Osteocyte (in vitro differentiated cells): ENCODE data around the gene SERPINB8. TPM values are rescaled to one million over a fixed set of nuclear protein-coding genes. Genes with fewer than 3 reads are reported as not detected.

Source experiments
- DNase-seq: peaks from one replicate; pipeline ENCODE4 v3.0.0; 2021; ENCODE audit warnings: mixed read lengths; ENCODE audit not compliant: unreplicated experiment; ENCODE audit errors: extremely low spot score
- H3K27ac Mint-ChIP-seq: one replicate; pipeline ENCODE4 v1.8.0; 2021; ENCODE audit warnings: mild to moderate bottlenecking, mixed read lengths; ENCODE audit not compliant: unreplicated experiment
- H3K27me3 Mint-ChIP-seq: one replicate; pipeline ENCODE4 v1.8.0; 2021; ENCODE audit warnings: mixed read lengths; ENCODE audit not compliant: unreplicated experiment
- H3K36me3 Mint-ChIP-seq: one replicate; pipeline ENCODE4 v1.8.0; 2021; ENCODE audit warnings: mixed read lengths; ENCODE audit not compliant: unreplicated experiment
- H3K4me1 Mint-ChIP-seq: one replicate; pipeline ENCODE4 v1.8.0; 2021; ENCODE audit warnings: mixed read lengths; ENCODE audit not compliant: unreplicated experiment
- H3K4me3 Mint-ChIP-seq: one replicate; pipeline ENCODE4 v1.8.0; 2021; ENCODE audit warnings: mild to moderate bottlenecking, moderate library complexity, mixed read lengths; ENCODE audit not compliant: unreplicated experiment
- H3K9me3 Mint-ChIP-seq: one replicate; pipeline ENCODE4 v1.8.0; 2021; ENCODE audit warnings: mixed read lengths; ENCODE audit not compliant: unreplicated experiment
- CTCF ChIP-seq: fragments of 200-600 bp; sonication (generic); IDR thresholded peaks from 2 replicates; pipeline ENCODE4 v1.5.0; 2021; ENCODE audit warnings: antibody characterized with exemption, mild to moderate bottlenecking, moderate library complexity
- total RNA-seq: library from RNA; stranded (reverse); gene quantifications from 2 replicates; pipeline ENCODE4 v1.2.1, GENCODE V29; 2021

SERPINB8 gene
- total RNA-seq, 1 donor from 2014 or later, result 8.5 TPM

GRCh38 chr18:64027931-64028695 is 58.2 kb downstream of the SERPINB8 start:
- DNase-seq, result no peak
- Mint-ChIP-seq H3K36me3 (no peaks in the 10 kb centered on the region), H3K4me3 (no peak overlapping the region), H3K27ac (no peak overlapping the region), H3K9me3 (no peaks in the 10 kb centered on the region), H3K27me3 (peaks cover 33% of the 10 kb centered on the region), H3K4me1 (no peaks in the 10 kb centered on the region)
- TF ChIP-seq CTCF, result no peak

- DNase-seq, result no peak
- no peak for TF ChIP-seq CTCF
- Mint-ChIP-seq H3K4me1 (no peaks in the 10 kb centered on the region), H3K36me3 (no peaks in the 10 kb centered on the region), H3K4me3 (no peak overlapping the region), H3K9me3 (no peaks in the 10 kb centered on the region), H3K27me3 (peaks cover 33% of the 10 kb centered on the region), H3K27ac (no peak overlapping the region)
Measured at GRCh38 chr18:64029096-64029495, 59.2 kb downstream of the SERPINB8 start.

GRCh38 chr18:64031411-64031810 is 61.5 kb downstream of the SERPINB8 start:
- Mint-ChIP-seq H3K36me3 (no peaks in the 10 kb centered on the region), H3K4me3 (no peak overlapping the region), H3K9me3 (no peaks in the 10 kb centered on the region), H3K27me3 (peaks cover 40% of the 10 kb centered on the region), H3K27ac (no peak overlapping the region), H3K4me1 (no peaks in the 10 kb centered on the region)
- DNase-seq, result no peak
- no peak for TF ChIP-seq CTCF

GRCh38 chr18:64032312-64032711 is 62.4 kb downstream of the SERPINB8 start:
- Mint-ChIP-seq H3K4me3 (no peak overlapping the region), H3K4me1 (no peaks in the 10 kb centered on the region), H3K9me3 (no peaks in the 10 kb centered on the region), H3K27ac (no peak overlapping the region), H3K36me3 (no peaks in the 10 kb centered on the region), H3K27me3 (peaks cover 45% of the 10 kb centered on the region)
- DNase-seq, result no peak
- no peak for TF ChIP-seq CTCF

- TF ChIP-seq CTCF, result peak; percentile 72
- Mint-ChIP-seq H3K4me3 (no peak overlapping the region), H3K27ac (no peak overlapping the region), H3K36me3 (no peaks in the 10 kb centered on the region), H3K27me3 (peaks cover 22% of the 10 kb centered on the region), H3K4me1 (no peaks in the 10 kb centered on the region), H3K9me3 (peaks cover 6% of the 10 kb centered on the region)
- no peak for DNase-seq
Measured at GRCh38 chr18:64037812-64038414, 68.0 kb downstream of the SERPINB8 start.

Other genes with a start within 250 kb of the SERPINB8 start
- gene SERPINB7, start 194.7 kb upstream of the SERPINB8 start, total RNA-seq, result not detected in 2 replicates
- not detected in 2 replicates for gene SERPINB2, start 82.4 kb upstream of the SERPINB8 start, total RNA-seq
- not detected in 2 replicates for gene SERPINB10, start 62.1 kb upstream of the SERPINB8 start, total RNA-seq
- gene HMSD, start 20.8 kb upstream of the SERPINB8 start, total RNA-seq, result not detected in 2 replicates
- gene LINC00305, start 179.0 kb downstream of the SERPINB8 start, total RNA-seq, result not detected in 2 replicates